ENCODE data around the gene JAKMIP1. TPM values are rescaled to one million over a fixed set of nuclear protein-coding genes. Genes with fewer than 3 reads are reported as not detected.

The JAKMIP1 gene
- total RNA-seq, 1 experiment from 2014 or later, result not detected

- CTCF ChIA-PET, result no interaction called here
- H3K36me3 Mint-ChIP-seq (ENCODE audit: insufficient read depth, unreplicated experiment), result no peaks in the 10 kb centered on the region
- BruUV-seq (replicated peaks), result no TSS peak
- no peak overlapping the region for H3K4me3 Mint-ChIP-seq (ENCODE audit: low read depth, unreplicated experiment)
- TF ChIP-seq CTCF (IDR thresholded peaks at IDR 0.05; ENCODE audit: unreplicated experiment), result no peak
- H3K9me3 Mint-ChIP-seq (ENCODE audit: low read depth, unreplicated experiment), result no peaks in the 10 kb centered on the region
- no peak for DNase-seq
- peaks cover 17% of the 10 kb centered on the region for H3K27me3 Mint-ChIP-seq (ENCODE audit: unreplicated experiment)
- no peak overlapping the region for H3K27ac Mint-ChIP-seq (ENCODE audit: unreplicated experiment)
- intact Hi-C loops (cut with micrococcal nuclease; ENCODE audit: unreplicated experiment), result no loop called here
- no peaks in the 10 kb centered on the region for H3K4me1 Mint-ChIP-seq (ENCODE audit: low read depth, unreplicated experiment)
Measured at GRCh38 chr4:6106156-6106555, 94.2 kb downstream of the JAKMIP1 start.

DNA sequence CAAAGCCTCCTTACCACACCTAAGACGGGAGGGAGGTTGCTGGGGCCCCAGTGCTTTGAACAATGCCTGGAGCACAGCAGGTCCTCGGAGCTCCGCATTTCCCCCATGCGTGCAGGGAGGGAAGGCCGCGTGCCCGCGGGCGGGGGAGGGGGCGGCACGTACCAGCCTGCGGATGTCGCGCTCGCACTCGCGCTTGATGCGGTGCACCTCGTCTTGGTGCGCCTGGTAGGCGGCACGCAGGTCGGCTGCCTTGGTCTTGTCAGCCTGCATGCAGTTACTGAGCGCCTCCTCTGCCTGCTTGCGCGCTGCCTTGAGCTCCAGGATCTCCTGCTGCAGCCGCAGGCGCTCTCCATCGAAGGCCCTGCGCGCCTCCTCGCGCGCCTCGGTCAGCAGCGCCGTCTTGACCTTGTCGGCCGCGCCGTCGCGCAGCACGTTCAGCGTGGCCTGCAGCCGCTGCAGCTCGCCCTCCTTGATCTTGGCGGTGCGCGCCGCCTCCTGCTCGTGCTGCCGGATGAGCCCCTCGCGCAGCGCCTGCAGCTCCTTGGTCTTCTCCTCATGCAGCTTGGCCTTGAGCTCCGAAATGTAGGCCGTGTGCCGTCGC is 94.9 kb downstream of the JAKMIP1 start:
- H3K4me3 Mint-ChIP-seq (ENCODE audit: low read depth, unreplicated experiment), result no peak overlapping the region
- H3K36me3 Mint-ChIP-seq (ENCODE audit: insufficient read depth, unreplicated experiment), result no peaks in the 10 kb centered on the region
- H3K27me3 Mint-ChIP-seq (ENCODE audit: unreplicated experiment), result peaks cover 17% of the 10 kb centered on the region
- CTCF ChIA-PET, result no interaction called here
- DNase-seq, result no peak
- no peaks in the 10 kb centered on the region for H3K4me1 Mint-ChIP-seq (ENCODE audit: low read depth, unreplicated experiment)
- TF ChIP-seq CTCF (IDR thresholded peaks at IDR 0.05; ENCODE audit: unreplicated experiment), result no peak
- H3K9me3 Mint-ChIP-seq (ENCODE audit: low read depth, unreplicated experiment), result no peaks in the 10 kb centered on the region
- BruUV-seq (replicated peaks), result no TSS peak
- intact Hi-C loops (cut with micrococcal nuclease; ENCODE audit: unreplicated experiment), result no loop called here
- H3K27ac Mint-ChIP-seq (ENCODE audit: unreplicated experiment), result no peak overlapping the region

- TF ChIP-seq CTCF (IDR thresholded peaks at IDR 0.05; ENCODE audit: unreplicated experiment), result no peak
- peaks cover 17% of the 10 kb centered on the region for H3K27me3 Mint-ChIP-seq (ENCODE audit: unreplicated experiment)
- CTCF ChIA-PET, result no interaction called here
- no peaks in the 10 kb centered on the region for H3K4me1 Mint-ChIP-seq (ENCODE audit: low read depth, unreplicated experiment)
- H3K27ac Mint-ChIP-seq (ENCODE audit: unreplicated experiment), result no peak overlapping the region
- intact Hi-C loops (cut with micrococcal nuclease; ENCODE audit: unreplicated experiment), result no loop called here
- no peak for DNase-seq
- no peaks in the 10 kb centered on the region for H3K36me3 Mint-ChIP-seq (ENCODE audit: insufficient read depth, unreplicated experiment)
- BruUV-seq (replicated peaks), result no TSS peak
- H3K9me3 Mint-ChIP-seq (ENCODE audit: low read depth, unreplicated experiment), result no peaks in the 10 kb centered on the region
- H3K4me3 Mint-ChIP-seq (ENCODE audit: low read depth, unreplicated experiment), result no peak overlapping the region
Measured at GRCh38 chr4:6104541-6105130, 95.7 kb downstream of the JAKMIP1 start.

DNA sequence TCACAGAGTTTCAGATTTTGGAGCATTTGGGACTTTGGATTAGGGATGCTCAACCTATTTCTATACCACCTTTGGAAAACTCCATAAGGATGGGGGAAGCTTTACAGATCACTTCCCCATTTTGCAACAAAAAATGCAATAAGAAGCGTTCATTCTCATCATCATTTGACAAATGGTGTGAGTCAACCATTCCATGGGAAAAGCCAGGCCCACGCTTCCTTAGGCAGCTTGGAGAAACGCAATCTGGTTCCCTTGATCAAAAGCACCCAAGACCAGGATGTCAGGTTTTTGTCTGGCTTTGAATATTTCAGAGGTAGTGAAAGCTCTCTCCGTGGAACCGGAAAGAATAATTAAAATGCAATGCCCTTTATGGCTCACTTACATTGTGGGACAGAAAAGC is 102.8 kb downstream of the JAKMIP1 start:
- Mint-ChIP-seq H3K27ac (ENCODE audit: unreplicated experiment) (no peak overlapping the region), H3K9me3 (ENCODE audit: low read depth, unreplicated experiment) (no peaks in the 10 kb centered on the region), H3K36me3 (ENCODE audit: insufficient read depth, unreplicated experiment) (no peaks in the 10 kb centered on the region), H3K4me3 (ENCODE audit: low read depth, unreplicated experiment) (no peak overlapping the region), H3K27me3 (ENCODE audit: unreplicated experiment) (peaks cover 25% of the 10 kb centered on the region), H3K4me1 (ENCODE audit: low read depth, unreplicated experiment) (no peaks in the 10 kb centered on the region)
- no TSS peak for BruUV-seq (replicated peaks)
- CTCF ChIA-PET, result no interaction called here
- no peak for TF ChIP-seq CTCF (IDR thresholded peaks at IDR 0.05; ENCODE audit: unreplicated experiment)
- no peak for DNase-seq
- intact Hi-C loops (cut with micrococcal nuclease; ENCODE audit: unreplicated experiment), result no loop called here

All from Calu3 (cell line).